ENCODE measurements around the gene ANKRD2.

ANKRD2 gene

DNA sequence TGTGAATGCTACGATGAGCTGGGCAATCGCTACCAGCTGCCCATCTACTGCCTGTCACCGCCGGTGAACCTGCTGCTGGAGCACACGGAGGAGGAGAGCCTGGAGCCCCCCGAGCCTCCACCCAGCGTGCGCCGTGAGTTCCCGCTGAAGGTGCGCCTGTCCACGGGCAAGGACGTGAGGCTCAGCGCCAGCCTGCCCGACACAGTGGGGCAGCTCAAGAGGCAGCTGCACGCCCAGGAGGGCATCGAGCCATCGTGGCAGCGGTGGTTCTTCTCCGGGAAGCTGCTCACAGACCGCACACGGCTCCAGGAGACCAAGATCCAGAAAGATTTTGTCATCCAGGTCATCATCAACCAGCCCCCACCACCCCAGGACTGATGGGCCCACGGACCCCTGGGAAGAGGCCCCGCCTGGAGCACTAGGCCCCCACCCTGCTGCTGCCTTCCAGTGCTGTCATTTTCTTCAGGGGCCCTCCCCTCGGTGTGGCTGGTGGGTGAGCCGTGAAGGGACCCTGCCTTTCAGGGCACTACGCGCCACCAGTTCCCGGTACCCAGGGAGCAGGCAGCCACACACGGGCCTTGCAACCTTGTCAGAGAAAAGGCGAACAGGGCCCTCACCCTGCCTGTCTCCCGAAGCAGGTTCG lies 2.3 kb upstream of the ANKRD2 start:
- ATAC-seq (ENCODE audit: low read depth): no peak
- H3K4me1 ChIP-seq (ENCODE audit: insufficient read depth, poor library complexity, severe bottlenecking): peaks cover 53% of the 10 kb centered on the region
- TF ChIP-seq CTCF (IDR thresholded peaks at IDR 0.05; ENCODE audit: poor library complexity, severe bottlenecking): no peak
- peak overlapping the region; percentile 99 for H3K27ac ChIP-seq (ENCODE audit: poor library complexity, severe bottlenecking)
- no peak for DNase-seq (ENCODE audit: low spot score)
- H3K4me3 ChIP-seq (ENCODE audit: severe bottlenecking): no peak overlapping the region
- no peaks in the 10 kb centered on the region for H3K27me3 ChIP-seq (ENCODE audit: insufficient read depth, poor library complexity, severe bottlenecking)
- no peaks in the 10 kb centered on the region for H3K36me3 ChIP-seq (ENCODE audit: low read depth)
- H3K9me3 ChIP-seq (ENCODE audit: severe bottlenecking): no peaks in the 10 kb centered on the region

- no peak overlapping the region for H3K4me3 ChIP-seq (ENCODE audit: severe bottlenecking)
- TF ChIP-seq CTCF (IDR thresholded peaks at IDR 0.05; ENCODE audit: poor library complexity, severe bottlenecking): no peak
- H3K27me3 ChIP-seq (ENCODE audit: insufficient read depth, poor library complexity, severe bottlenecking): no peaks in the 10 kb centered on the region
- H3K36me3 ChIP-seq (ENCODE audit: low read depth): no peaks in the 10 kb centered on the region
- DNase-seq (ENCODE audit: low spot score) (no peak), ATAC-seq (ENCODE audit: low read depth) (no peak)
- peaks cover 53% of the 10 kb centered on the region for H3K4me1 ChIP-seq (ENCODE audit: insufficient read depth, poor library complexity, severe bottlenecking)
- peak overlapping the region; percentile 99 for H3K27ac ChIP-seq (ENCODE audit: poor library complexity, severe bottlenecking)
- H3K9me3 ChIP-seq (ENCODE audit: severe bottlenecking): no peaks in the 10 kb centered on the region
Measured at GRCh38 chr10:97570789-97571471, 1.6 kb upstream of the ANKRD2 start.

GRCh38 chr10:97571622-97572021 lies 957 bp upstream of the ANKRD2 start:
- Histone ChIP-seq H3K27me3 (ENCODE audit: insufficient read depth, poor library complexity, severe bottlenecking) (no peaks in the 10 kb centered on the region), H3K9me3 (ENCODE audit: severe bottlenecking) (no peaks in the 10 kb centered on the region), H3K27ac (ENCODE audit: poor library complexity, severe bottlenecking) (peak overlapping the region; percentile 99), H3K4me3 (ENCODE audit: severe bottlenecking) (no peak overlapping the region), H3K36me3 (ENCODE audit: low read depth) (no peaks in the 10 kb centered on the region), H3K4me1 (ENCODE audit: insufficient read depth, poor library complexity, severe bottlenecking) (peaks cover 48% of the 10 kb centered on the region)
- TF ChIP-seq CTCF (IDR thresholded peaks at IDR 0.05; ENCODE audit: poor library complexity, severe bottlenecking): no peak
- DNase-seq (ENCODE audit: low spot score): peak; percentile 93
- ATAC-seq (ENCODE audit: low read depth): peak; percentile 85

GRCh38 chr10:97573021-97573420 lies 442 bp downstream of the ANKRD2 start:
- no peak for ATAC-seq (ENCODE audit: low read depth)
- H3K4me3 ChIP-seq (ENCODE audit: severe bottlenecking): no peak overlapping the region
- peaks cover 47% of the 10 kb centered on the region for H3K4me1 ChIP-seq (ENCODE audit: insufficient read depth, poor library complexity, severe bottlenecking)
- no peaks in the 10 kb centered on the region for H3K27me3 ChIP-seq (ENCODE audit: insufficient read depth, poor library complexity, severe bottlenecking)
- H3K27ac ChIP-seq (ENCODE audit: poor library complexity, severe bottlenecking): peak overlapping the region; percentile 99
- DNase-seq (ENCODE audit: low spot score): no peak
- H3K9me3 ChIP-seq (ENCODE audit: severe bottlenecking): no peaks in the 10 kb centered on the region
- no peaks in the 10 kb centered on the region for H3K36me3 ChIP-seq (ENCODE audit: low read depth)
- no peak for TF ChIP-seq CTCF (IDR thresholded peaks at IDR 0.05; ENCODE audit: poor library complexity, severe bottlenecking)

DNA sequence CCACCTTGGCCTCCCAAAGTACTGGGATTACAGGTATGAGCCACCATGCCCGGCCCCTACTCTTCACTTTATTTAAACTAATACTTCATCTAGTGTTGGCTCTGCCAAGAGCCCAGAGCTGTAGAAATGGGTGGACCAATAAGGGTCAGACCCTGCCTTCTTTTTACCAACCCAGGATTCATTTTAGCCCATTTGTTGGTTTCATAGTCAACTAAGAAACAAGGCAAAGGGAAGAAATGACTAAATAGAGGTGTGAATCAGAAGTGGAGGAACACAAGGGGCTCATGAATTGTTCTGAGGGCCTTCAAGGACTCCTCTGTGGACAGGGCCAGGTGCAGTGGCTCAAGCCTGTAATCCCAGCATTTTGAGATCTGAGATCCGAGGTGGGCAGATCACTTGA lies 1.1 kb downstream of the ANKRD2 start:
- H3K27me3 ChIP-seq (ENCODE audit: insufficient read depth, poor library complexity, severe bottlenecking): no peaks in the 10 kb centered on the region
- no peaks in the 10 kb centered on the region for H3K9me3 ChIP-seq (ENCODE audit: severe bottlenecking)
- DNase-seq (ENCODE audit: low spot score) (no peak), ATAC-seq (ENCODE audit: low read depth) (no peak)
- H3K36me3 ChIP-seq (ENCODE audit: low read depth): no peaks in the 10 kb centered on the region
- H3K4me1 ChIP-seq (ENCODE audit: insufficient read depth, poor library complexity, severe bottlenecking): peaks cover 47% of the 10 kb centered on the region
- H3K27ac ChIP-seq (ENCODE audit: poor library complexity, severe bottlenecking): peak overlapping the region; percentile 99
- H3K4me3 ChIP-seq (ENCODE audit: severe bottlenecking): no peak overlapping the region
- TF ChIP-seq CTCF (IDR thresholded peaks at IDR 0.05; ENCODE audit: poor library complexity, severe bottlenecking): no peak
